Measurements from ENCODE around the gene ANKRD2. TPM values are rescaled to one million over a fixed set of nuclear protein-coding genes. Genes with fewer than 3 reads are reported as not detected.

ANKRD2 gene
- total RNA-seq, 2 experiments from 2014 or later = 0.15 TPM; not detected in 1

DNA sequence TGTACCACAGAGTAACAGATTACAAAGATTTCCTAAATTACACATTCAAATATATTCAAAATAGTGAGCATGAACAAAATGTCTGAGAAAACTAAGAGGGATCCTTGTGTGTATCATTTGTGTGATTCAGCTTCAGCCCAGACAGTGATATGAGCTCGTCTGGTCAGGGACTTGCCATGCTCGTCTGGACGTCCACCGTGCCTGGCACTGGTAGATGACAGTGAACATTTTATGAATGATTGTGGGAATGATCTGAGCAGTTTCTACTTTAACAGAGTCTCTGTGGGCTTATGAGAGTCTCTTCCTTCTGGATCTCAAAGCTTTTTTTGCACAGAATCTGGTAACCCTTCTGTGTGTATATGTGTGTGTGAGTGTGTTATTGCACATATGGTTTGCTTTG, 34.2 kb upstream of the ANKRD2 start:
- Mint-ChIP-seq H3K4me1 (peaks cover 18% of the 10 kb centered on the region), H3K9me3 (no peaks in the 10 kb centered on the region), H3K36me3 (ENCODE audit: low read depth) (no peaks in the 10 kb centered on the region), H3K27me3 (no peaks in the 10 kb centered on the region), H3K27ac (no peak overlapping the region), H3K4me3 (no peak overlapping the region)
- ChIA-PET POLR2A (no interaction called here), CTCF (interaction anchor here (1.2 to 1.3 kb wide), 2 partner anchors 11 to 254 kb away, joined by 3 to 5 read pairs; no protein-coding TSS in a partner anchor)
- no peak for DNase-seq

DNA sequence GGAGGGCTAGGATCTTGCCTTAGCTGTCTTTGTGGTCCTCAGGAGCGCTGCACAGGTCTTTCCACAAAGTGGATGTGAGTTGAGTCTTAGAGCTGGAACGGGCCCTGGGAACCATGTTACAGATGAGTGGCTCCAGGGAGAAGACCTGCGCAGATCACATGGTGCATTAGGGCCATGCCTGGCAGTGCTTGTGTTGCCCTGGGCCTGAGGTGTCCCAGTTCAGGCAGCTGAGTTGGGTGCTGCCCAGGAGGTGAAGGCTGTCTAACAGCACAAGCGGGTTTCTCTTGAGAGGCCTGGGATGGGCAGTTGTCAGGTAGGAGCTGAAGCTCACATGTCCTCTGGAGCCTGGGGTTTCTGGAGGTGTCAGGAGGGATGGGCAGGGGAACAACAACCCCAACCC, 33.7 kb upstream of the ANKRD2 start:
- Mint-ChIP-seq H3K4me3 (no peak overlapping the region), H3K4me1 (peaks cover 23% of the 10 kb centered on the region), H3K36me3 (ENCODE audit: low read depth) (no peaks in the 10 kb centered on the region), H3K27ac (no peak overlapping the region), H3K27me3 (no peaks in the 10 kb centered on the region), H3K9me3 (no peaks in the 10 kb centered on the region)
- DNase-seq = no peak
- POLR2A ChIA-PET = no interaction called here
- CTCF ChIA-PET = interaction anchor here (0.7 to 1.3 kb wide), 3 partner anchors 11 to 320 kb away, joined by 3 to 5 read pairs (median 3); no protein-coding TSS in a partner anchor

DNA sequence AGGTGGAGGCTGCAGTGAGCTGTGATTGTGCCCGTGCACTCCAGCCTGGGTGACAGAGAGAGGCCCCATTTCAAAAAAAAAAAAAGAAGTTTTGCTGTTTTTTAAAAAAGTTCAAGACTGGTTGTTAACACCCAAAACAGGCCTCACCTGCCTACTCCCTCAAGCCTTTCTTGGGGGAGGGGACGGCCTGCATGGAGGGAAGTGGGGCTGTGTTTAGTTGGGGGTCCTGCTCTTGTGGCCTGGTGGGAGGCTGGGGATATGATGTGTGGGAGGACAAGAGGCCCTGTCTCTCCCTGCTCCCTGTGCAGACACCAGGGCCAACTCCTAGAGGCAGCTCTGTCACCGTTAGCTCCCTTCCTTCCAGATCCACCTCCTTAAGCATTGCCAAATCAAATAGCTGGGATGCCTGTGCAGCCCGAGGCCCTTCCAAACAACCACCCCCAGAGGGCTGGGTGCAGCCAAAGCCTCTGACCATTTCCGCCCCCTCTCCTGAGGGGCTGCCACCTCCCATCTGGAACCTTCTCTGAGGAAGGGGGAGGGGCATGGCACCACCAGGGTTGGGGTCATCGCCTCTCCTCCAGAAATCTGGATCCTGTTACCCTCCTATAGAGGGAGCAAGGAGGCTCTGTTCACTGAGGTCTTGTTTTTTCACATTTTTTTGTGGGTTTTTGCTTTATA, 32.9 kb upstream of the ANKRD2 start:
- DNase-seq = no peak
- Mint-ChIP-seq H3K9me3 (no peaks in the 10 kb centered on the region), H3K4me1 (peaks cover 23% of the 10 kb centered on the region), H3K27ac (no peak overlapping the region), H3K36me3 (ENCODE audit: low read depth) (no peaks in the 10 kb centered on the region), H3K27me3 (no peaks in the 10 kb centered on the region), H3K4me3 (no peak overlapping the region)
- POLR2A ChIA-PET = no interaction called here
- CTCF ChIA-PET = interaction anchor here (0.7 to 4.0 kb wide), 4 partner anchors 13 to 321 kb away, joined by 3 to 24 read pairs (median 3); partner anchors contain the start of gene ANKRD2

DNA sequence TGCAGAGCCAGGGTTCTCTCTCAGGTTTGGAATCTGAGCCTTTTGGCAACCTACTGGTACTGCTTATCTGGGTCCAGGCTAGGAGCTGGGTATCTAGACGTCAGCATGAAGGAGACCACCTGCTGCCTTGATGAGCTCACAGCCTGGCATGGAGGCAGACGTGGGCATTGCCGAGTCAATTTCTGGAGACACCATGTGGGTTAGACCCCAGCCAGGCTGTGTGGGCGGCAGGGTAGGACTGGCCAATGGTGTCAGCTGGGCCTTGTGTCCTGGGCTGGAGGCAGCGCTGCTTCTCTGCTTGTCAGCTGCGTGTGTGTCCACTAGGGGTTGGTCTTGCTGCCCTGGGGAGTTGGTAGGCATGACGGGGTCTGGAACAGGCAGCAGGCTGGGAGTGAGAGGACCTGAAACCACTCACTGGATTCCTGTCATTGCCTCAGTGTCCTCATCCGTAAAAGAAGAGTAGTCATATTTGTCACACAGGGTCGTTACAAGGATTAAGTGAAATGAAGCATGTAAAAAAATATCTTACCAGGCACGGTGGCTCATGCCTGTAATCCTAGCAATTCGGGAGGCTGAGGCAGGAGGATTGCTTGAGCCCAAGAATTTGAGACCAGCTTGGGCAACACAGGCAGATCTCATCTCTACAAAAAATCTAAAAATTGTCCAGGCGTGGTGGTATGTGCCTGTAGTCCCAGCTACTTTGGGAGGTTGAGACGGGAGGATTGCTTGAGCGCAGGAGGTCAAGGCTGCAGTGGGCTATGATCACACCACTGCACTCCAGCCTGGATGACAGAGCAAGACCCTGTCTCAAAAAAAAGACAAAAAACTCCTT, 31.7 kb upstream of the ANKRD2 start:
- no peak overlapping the region for H3K4me3 Mint-ChIP-seq
- CTCF ChIA-PET = interaction anchor here (0.6 to 4.0 kb wide), 2 partner anchors 12 to 28 kb away, joined by 3 to 24 read pairs; no protein-coding TSS in a partner anchor
- peaks cover 23% of the 10 kb centered on the region for H3K4me1 Mint-ChIP-seq
- no peak overlapping the region for H3K27ac Mint-ChIP-seq
- no peak for DNase-seq
- H3K36me3 Mint-ChIP-seq (ENCODE audit: low read depth) = no peaks in the 10 kb centered on the region
- no peaks in the 10 kb centered on the region for H3K9me3 Mint-ChIP-seq
- POLR2A ChIA-PET = no interaction called here
- H3K27me3 Mint-ChIP-seq = no peaks in the 10 kb centered on the region

DNA sequence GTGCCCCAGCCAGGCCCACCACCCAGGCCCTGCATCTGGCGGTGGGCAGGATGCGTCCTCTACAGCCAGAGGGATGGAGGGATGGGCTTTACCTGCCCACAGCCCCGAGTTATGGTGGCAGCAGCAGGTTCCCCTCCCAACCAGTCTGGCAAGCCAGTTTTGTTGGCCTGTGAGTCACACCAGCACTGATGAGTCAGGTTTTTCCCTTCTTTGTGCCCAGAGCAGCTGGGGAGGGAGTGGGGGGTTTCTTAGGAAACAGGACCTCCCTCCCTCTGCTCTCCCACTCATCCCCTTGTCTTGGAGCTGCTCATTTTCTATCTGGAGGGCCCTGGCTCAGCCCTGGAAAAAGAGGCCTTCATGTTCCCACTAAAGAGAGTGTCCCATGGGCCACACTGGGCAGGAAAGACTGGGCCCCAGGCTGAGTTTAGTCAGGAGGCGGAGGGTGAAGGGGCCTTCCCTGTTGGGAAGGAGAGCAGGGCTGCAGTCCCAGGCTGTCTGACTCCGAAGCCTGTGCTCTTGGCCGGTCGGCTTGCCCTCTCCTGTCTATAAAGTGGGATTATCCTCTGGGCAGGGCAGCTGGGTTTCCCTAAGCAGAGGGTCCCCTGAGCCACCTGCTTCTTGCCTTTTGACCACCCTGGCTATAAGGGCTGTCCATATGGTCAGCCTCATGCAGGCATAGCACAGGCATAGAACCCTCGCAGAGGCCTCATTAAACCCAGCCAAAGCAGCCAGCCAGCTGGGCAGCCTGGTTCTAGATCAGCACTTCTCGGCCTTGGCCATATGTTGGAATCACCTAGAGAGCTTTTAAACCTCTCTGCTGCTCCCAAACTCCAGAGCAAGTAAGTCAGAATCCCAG, 30.2 kb upstream of the ANKRD2 start:
- POLR2A ChIA-PET = no interaction called here
- Mint-ChIP-seq H3K4me1 (peaks cover 23% of the 10 kb centered on the region), H3K9me3 (no peaks in the 10 kb centered on the region), H3K27ac (peak overlapping the region; percentile 32), H3K4me3 (no peak overlapping the region), H3K27me3 (no peaks in the 10 kb centered on the region), H3K36me3 (ENCODE audit: low read depth) (no peaks in the 10 kb centered on the region)
- peak; percentile 40 for DNase-seq
- CTCF ChIA-PET = interaction anchor here (1.1 to 4.0 kb wide), 2 partner anchors 8 to 11 kb away, joined by 6 to 24 read pairs; no protein-coding TSS in a partner anchor

DNA sequence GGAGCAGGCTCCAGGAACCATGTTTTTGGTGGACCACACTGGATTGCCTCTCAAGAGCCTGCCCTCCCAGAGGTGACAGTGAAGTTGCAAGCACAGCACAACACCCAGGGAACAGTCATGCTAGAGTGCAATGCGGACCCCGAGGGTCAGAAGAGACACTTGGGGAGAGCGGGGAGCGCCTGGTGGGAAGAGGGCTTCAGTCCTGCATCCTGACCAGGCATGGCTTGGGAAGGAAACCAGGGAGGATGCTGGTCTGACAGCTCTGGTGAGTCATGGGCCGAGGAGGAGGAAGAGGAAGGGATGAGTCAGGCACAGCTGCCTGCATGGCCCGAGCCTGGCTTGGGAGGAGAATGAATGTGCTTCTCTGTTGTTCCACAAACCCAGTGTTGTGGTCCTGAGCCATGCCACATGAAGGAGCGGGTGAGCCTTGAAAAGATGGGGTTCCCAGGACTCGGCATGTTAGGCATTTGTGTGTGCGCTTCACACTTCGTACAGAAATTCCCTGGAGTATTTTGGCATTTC, 29.5 kb upstream of the ANKRD2 start:
- H3K27me3 Mint-ChIP-seq = no peaks in the 10 kb centered on the region
- H3K9me3 Mint-ChIP-seq = no peaks in the 10 kb centered on the region
- ChIA-PET POLR2A (no interaction called here), CTCF (interaction anchor here (1.1 to 4.0 kb wide), 2 partner anchors 9 to 10 kb away, joined by 6 to 24 read pairs; no protein-coding TSS in a partner anchor)
- H3K36me3 Mint-ChIP-seq (ENCODE audit: low read depth) = no peaks in the 10 kb centered on the region
- H3K27ac Mint-ChIP-seq = peak overlapping the region; percentile 32
- no peak overlapping the region for H3K4me3 Mint-ChIP-seq
- peak; percentile 62 for DNase-seq
- peaks cover 23% of the 10 kb centered on the region for H3K4me1 Mint-ChIP-seq

DNA sequence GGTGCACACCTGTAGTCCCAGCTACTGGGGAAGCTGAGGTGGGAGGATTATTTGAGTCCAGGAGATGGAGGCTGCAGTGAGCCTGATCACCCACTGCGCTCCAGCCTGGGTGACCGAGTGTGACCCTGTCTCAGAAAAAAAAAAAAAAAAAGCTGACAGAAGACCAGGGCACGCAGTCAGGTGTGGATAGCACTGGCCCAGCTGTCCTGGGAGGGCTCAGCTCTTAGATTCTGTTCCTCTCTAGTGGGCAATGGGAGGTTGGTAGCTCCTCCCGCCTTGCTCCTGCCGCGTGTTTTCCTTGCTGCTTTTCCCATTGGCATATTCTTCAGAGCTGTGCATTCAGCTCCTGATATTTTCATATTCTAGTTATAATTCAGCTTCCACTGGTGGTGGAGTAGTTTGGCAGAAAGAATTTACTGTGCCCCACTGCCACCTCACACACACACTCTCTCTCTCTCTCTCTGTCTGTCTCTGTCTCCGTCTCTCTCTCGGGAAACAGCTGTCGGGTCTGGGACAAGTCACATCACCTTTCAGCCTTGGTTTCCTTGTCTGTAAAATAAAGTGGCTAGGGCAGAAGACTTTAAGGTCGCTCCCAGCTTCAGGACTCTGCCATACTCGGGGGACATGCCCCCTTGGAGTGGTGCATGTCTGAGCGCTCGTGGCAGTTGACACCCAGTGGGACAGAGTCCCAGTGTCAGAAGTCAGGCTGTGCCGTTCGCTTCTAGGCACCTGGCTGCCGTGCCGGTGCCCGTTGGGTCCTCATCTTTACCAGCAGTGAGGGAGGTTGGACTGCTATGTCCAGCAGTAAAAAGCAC, 25.9 kb upstream of the ANKRD2 start:
- Mint-ChIP-seq H3K27me3 (no peaks in the 10 kb centered on the region), H3K4me1 (peaks cover 21% of the 10 kb centered on the region), H3K9me3 (no peaks in the 10 kb centered on the region), H3K36me3 (ENCODE audit: low read depth) (no peaks in the 10 kb centered on the region), H3K27ac (no peak overlapping the region), H3K4me3 (no peak overlapping the region)
- no peak for DNase-seq
- ChIA-PET POLR2A (interaction anchor here (1.0 to 1.3 kb wide), 2 partner anchors 24 to 43 kb away, joined by 3 read pairs; partner anchors contain the start of gene C10orf62), CTCF (interaction anchor here (1.2 kb wide), 2 partner anchors 7 to 12 kb away, joined by 3 to 4 read pairs; no protein-coding TSS in a partner anchor)

DNA sequence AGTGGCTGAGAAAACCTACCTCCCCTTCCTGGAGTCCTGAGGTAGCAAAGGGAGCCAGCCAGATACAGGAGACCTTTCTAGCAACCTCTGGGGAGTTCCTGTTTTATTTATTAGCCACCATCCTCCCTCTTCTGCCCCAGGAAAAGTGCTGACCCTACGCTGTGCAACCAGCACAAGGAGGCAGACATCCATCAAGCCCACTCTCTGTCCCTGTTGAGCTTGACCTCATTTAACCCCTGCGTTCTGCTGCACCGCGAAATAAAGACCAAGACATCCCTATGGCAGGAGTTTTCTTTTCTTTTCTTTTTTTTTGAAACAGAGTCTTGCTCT, 25.3 kb upstream of the ANKRD2 start:
- H3K36me3 Mint-ChIP-seq (ENCODE audit: low read depth) = no peaks in the 10 kb centered on the region
- no peaks in the 10 kb centered on the region for H3K9me3 Mint-ChIP-seq
- H3K4me1 Mint-ChIP-seq = peaks cover 16% of the 10 kb centered on the region
- H3K27me3 Mint-ChIP-seq = no peaks in the 10 kb centered on the region
- ChIA-PET CTCF (interaction anchor here (1.0 to 1.2 kb wide), 2 partner anchors 13 to 87 kb away, joined by 3 to 4 read pairs; no protein-coding TSS in a partner anchor), POLR2A (no interaction called here)
- no peak for DNase-seq
- H3K4me3 Mint-ChIP-seq = no peak overlapping the region
- no peak overlapping the region for H3K27ac Mint-ChIP-seq

DNA sequence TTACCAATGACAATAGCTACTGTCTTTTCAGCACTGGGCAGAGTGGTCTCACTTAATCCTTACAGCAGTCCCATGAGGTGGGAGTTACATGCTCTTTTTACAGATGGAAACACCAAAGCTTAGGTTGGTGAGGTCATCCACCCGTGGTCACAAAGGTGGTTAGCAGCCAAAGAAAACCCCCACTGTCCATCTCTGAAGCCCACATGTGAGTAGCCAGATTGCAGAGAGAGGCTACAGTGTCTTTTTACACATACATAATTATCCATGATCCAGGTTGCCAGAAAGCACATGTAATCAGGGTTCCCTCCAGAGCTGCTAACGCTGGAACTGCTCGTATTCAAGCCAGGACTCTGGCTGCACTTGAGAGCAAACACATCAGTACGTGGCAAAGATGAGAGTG, 24.6 kb upstream of the ANKRD2 start:
- ChIA-PET CTCF (interaction anchor here (1.0 kb wide), 1 partner anchor 88 kb away, joined by 3 read pairs; no protein-coding TSS in a partner anchor), POLR2A (no interaction called here)
- no peaks in the 10 kb centered on the region for H3K36me3 Mint-ChIP-seq (ENCODE audit: low read depth)
- no peaks in the 10 kb centered on the region for H3K9me3 Mint-ChIP-seq
- H3K27me3 Mint-ChIP-seq = no peaks in the 10 kb centered on the region
- no peak overlapping the region for H3K4me3 Mint-ChIP-seq
- no peak for DNase-seq
- H3K4me1 Mint-ChIP-seq = peaks cover 9% of the 10 kb centered on the region
- H3K27ac Mint-ChIP-seq = no peak overlapping the region

DNA sequence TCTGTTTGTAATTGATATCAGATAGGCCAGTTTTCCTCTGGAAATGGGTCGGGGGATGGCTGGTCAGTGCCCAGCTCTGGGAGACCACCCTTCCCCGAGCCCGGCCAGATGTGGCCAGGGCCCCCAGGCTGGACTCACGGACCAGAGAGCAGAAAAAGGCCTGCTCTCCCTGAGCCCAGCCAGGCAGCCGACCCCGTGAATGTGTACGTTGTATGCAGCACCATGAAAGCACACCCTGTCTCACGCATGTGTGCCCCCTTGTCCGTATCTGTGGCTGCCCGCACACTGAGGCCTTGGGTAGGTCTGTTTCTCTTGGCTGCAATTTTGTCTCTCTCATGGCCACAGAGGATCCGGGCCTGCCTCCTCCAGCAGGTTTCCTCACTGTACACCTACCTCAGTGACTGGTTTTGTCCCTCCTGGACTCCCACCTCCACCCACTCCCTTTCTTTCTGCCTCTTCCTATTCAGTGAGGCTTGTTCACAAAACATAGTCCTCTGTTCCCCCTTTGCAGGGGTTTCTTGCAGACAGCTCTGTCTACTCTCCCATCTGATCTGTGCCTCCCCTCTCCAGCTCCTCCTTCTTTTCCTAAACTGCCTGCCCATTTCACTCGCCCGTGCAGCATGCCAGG, 23.6 kb upstream of the ANKRD2 start:
- H3K27ac Mint-ChIP-seq = no peak overlapping the region

DNA sequence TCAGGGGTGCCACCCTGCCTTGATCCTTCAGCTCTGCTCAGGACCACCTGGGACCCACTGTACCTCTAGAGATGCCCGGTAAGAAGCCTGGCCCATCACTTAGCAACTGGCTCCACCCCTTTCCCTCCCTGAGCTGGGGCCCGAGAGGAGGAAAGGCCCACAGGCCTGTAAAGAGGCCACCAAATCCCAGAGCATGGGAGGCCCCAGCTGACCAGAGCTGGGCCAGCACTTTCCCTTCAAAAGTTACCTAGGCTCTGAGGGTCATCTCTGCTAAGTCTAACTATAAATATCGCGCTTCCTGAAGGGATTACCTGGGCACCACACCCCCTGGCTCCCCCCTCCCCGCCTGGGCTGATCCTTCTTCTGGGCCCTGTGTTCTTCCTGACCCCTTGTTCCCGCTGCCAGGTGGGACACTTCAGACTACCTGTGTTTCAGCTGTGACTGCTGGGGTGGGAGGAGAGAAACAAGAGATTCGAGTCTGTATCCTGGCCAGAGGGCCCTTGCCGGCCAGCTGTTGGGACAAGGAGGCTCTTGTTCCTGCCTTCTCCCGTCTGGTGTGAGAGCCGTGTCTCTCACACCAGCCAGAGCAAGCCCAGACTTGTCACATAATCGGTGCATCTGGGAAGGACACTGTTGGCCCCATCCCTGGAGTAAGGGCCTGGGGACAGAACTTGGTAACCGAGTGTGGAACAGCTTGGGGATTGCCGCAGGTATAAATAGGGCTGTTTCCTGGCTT, 22.8 kb upstream of the ANKRD2 start:
- Mint-ChIP-seq H3K27ac (no peak overlapping the region), H3K4me3 (no peak overlapping the region), H3K9me3 (no peaks in the 10 kb centered on the region), H3K27me3 (no peaks in the 10 kb centered on the region), H3K4me1 (peaks cover 2% of the 10 kb centered on the region), H3K36me3 (ENCODE audit: low read depth) (no peaks in the 10 kb centered on the region)
- CTCF ChIA-PET = interaction anchor here (2.2 to 6.0 kb wide), 2 partner anchors 11 to 15 kb away, joined by 5 to 53 read pairs; no protein-coding TSS in a partner anchor
- no peak for DNase-seq
- POLR2A ChIA-PET = no interaction called here

More for the DNA sequence above, 23.6 kb upstream of the ANKRD2 start:
- ChIA-PET CTCF (interaction anchor here (1.0 to 2.2 kb wide), 2 partner anchors 10 to 14 kb away, joined by 3 to 5 read pairs; no protein-coding TSS in a partner anchor), POLR2A (no interaction called here)
- peaks cover 2% of the 10 kb centered on the region for H3K4me1 Mint-ChIP-seq
- no peaks in the 10 kb centered on the region for H3K9me3 Mint-ChIP-seq
- H3K4me3 Mint-ChIP-seq = no peak overlapping the region
- H3K27me3 Mint-ChIP-seq = no peaks in the 10 kb centered on the region
- no peak for DNase-seq
- no peaks in the 10 kb centered on the region for H3K36me3 Mint-ChIP-seq (ENCODE audit: low read depth)
